ENCODE data around the gene ALDH1L2.
"Not testable (repeated sequence)": the region's sequence is repeated elsewhere in the genome, so short reads cannot be mapped to it uniquely, and the experiment has no call there.

ALDH1L2 gene

DNA sequence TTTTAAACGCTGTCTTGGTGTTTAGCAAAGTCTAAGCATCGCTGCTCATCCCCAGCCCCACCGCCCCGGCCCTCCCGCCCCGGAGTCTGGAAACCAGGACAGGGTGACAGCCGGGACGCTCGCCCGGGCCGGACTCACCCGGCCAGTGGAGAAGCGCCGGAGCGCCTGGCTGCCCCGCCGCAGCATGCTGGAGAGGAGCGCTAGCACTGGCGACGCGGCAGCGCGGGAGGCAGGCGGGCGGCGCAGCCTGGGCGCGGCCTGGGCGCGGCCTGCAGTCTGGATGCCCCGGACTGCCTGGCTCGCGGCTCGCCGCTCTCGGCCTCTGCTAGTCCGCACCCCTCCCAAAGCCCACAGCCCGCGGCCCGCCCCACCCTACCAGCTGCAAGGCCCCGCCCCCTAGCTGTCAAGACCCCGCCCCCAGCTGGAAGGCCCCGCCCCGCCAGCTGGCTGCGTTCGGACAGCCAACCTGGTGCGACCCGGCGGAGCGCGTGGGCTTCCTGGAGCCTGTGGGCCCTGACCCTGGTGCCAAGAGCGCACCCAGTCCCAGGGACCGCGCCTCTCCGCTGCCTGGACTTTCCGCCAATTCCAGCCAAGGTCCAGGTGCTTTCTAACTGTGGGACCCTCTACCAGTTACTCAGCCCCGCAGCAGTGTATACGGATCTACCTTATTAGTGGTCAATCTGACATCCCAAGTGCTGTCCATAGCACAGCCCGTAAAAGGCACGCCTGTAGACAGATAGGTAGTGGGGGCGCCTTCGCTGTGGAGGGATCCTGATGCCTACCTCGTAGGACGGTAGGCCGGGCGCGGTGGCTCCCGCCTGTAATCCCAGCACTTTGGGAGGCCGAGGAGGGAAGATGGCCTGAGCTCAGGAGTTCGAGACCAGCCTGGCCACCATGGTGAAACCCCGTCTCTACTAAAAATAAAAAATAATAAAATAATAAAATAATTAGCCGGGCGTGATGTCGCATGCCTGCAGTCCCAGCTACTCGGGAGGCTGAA, at the start of gene ALDH1L2:
Gene ALDH1L2 (minus strand): TSS at position 208 of the 1,000 bp plus-strand sequence. CDS start 22 bp downstream, at position 186.
- DNase-seq (ENCODE audit: low spot score), result peak; percentile 81

DNA sequence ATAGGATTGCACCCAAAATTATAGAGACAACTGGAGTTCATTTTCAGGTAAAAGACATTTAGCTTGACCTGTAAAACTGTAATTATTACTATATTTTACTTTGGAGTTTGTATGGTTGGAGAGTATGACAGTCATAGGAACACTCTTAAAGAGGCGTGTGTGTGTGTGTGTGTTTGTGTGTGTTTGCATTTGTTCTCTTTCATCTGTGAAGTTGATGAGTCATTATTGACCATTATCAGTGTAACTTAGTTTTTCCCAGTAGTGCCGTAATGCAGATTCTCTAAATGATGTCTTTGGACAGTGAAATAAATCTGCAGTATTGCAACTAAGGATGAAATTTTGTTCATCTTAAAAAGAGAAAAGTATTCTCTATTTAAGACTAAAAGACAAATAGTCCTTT, 36.3 kb upstream of the ALDH1L2 start:
- DNase-seq (ENCODE audit: low spot score), result peak; percentile 49

DNA sequence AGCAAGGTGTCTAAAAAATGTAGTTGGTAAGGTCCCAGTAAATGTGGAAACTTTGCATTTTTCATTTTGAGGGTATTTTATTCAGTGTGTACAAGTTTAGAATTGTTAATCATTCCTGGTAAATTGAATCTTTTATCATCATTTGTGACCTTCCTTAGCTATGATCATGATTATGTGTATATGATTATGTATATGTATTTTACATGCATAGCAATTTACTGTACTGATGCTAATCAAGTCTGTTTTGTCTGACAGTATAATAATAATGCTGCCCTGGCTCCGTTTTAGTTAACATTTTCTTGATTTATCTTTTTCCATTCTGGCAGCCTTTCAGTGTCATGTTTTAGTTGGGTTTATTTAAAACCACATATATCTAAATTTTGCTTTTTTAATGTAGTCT, 32.7 kb upstream of the ALDH1L2 start:
- no peak for DNase-seq (ENCODE audit: low spot score)

DNA sequence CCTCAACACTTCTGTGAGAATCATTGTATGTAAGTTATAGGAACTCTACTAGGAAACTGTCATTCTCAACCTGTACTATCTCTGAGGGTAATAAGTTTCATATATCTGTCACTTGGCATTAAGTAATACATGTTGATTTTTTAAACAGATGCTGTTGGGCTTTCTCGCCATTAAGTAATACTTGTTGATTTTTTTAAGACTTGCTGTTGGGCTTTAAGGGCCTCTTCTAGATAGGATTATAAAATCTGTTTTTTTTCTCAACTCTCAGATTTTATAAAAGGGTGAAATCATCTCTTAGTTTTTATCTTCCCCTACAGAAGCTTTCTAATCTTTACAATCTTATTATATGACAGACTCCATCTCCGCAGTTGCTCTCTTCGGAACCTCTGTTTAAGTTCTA, 28.8 kb upstream of the ALDH1L2 start:
- no peak for DNase-seq (ENCODE audit: low spot score)

DNA sequence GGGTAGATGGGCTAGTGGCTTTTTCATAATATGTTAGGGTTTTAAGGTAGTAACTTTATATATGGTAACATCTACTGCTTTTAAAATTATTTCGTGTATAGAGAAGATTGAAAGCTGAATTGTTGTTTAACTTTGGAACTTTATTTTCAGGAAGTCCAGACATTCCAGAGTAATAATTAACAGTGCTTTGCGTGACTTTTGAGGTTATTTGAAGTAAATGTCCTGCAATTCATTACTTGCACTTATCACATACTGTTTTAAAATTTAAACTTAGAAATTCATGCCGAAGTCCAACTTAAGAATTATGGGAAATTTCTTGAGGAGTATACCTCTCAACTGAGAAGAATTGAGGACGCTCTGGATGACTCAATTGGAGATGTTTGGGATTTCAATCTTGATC, 26.6 kb upstream of the ALDH1L2 start:
- no peak for DNase-seq (ENCODE audit: low spot score)

DNA sequence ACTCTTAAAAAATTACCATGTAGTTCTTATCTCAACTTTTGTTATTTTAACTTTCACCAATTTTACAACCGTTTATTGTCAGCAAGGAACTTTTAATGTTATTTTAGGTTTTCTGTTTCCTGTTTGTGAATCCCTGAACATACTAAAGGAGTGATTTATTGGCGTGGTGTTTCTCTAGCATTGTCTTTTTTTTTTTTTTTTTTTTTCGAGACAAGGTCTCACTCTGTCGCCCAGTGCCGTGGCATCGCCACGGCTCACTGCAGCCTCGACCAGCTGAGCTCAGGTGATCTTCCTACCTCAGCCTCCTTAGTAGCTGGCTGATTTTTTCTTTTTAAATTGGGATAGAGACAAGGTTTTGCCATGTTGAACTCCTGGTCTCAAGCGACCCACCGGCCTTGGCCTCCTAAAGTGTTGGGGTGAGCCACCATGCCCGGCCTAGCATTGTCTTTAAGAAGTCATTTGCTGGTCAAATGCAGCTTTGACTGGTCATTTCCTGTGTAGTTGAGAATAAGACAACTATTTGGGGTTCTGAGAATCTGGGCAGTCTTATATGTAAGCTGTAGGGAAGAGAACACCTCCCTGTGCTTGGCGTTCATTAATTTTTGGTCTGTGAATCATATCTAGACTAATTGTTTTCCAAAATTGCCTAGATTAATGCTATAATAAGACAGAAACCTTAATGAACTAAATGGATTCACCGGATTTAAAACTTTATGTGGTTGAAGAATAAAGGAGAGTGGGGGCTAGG, 25.4 kb upstream of the ALDH1L2 start:
- no peak for DNase-seq (ENCODE audit: low spot score)

DNA sequence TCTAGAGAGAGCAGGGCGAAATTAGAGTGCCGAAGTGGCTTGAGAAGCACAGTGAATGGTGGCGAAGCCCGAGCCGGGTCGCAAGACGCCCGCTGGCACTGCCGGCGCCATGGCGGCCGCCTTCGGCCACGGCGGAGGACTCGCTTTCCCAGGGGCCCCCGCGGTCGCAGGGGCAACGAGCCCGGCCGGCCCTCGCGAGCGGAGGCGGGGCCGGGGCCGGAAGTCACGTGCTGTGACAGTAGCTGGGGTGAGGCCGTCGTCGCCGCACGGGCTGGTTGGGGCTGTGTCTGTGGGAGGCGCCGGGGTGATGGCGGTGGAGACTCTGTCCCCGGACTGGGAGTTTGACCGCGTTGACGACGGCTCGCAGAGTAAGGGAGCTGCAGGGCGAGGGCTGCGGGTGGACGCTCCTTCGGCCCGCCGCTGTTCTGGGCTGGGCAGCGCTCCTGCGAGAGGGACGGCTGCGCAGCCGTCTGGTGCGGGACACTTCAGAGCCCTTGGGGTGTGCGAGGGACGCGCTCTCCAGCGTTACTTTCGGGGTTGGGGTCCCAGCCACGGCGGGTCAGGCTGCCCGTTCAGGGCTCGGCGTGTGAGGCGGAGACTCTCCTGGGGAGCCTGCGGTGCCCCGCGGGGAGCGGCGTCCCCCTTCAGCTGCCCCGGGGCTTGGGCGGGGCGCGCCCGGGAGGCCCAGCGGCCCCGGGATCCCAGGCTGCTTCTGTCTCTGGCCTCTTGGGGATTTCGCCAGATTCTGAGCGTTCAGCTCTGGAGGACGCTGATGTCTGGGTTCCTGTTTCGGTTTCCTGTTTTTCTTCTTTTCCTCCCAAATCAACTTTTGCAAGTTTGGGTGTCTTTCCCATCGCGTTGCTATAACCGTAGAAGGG, 23.5 kb upstream of the ALDH1L2 start, which contains the start of gene WASHC4:
Gene WASHC4 (plus strand): TSS at position 238 of the 878 bp plus-strand sequence. CDS start 70 bp downstream, at position 308.
- peak; percentile 90 for DNase-seq (ENCODE audit: low spot score)

DNA sequence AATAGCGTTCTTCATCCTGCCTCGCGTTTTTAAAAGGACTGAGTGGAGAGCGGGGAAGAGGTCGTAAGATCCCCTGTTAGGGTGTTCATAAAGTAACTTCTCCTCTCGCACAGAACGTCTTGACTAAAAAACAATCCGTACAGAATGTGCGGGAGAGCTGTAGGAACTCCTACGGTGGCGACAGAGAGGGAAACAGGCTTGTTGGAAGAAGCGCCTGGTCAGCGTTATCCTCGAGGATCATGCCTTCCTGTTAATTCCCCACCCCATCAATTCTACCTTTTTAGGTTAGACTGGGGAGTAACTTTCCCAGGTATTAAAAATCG, 22.9 kb upstream of the ALDH1L2 start:
- peak; percentile 48 for DNase-seq (ENCODE audit: low spot score)

DNA sequence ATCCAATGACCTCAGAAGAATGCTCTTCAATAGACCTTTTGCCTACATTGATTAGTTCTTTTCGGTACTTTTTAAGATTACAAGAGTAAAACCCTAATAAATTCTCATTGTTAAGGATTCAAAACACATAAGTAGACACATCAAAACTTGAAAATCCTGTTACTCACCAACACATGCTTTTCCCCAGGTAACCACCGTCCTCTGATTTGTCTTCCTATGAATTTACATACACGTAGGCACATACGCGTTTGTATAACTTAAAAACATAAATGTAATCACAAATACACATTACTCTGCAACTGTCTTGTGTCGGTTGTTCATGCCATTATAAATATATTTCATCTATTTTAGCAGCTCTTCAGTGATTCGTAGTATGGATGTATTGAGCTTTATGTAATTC, 22.4 kb upstream of the ALDH1L2 start:
- no peak for DNase-seq (ENCODE audit: low spot score)

DNA sequence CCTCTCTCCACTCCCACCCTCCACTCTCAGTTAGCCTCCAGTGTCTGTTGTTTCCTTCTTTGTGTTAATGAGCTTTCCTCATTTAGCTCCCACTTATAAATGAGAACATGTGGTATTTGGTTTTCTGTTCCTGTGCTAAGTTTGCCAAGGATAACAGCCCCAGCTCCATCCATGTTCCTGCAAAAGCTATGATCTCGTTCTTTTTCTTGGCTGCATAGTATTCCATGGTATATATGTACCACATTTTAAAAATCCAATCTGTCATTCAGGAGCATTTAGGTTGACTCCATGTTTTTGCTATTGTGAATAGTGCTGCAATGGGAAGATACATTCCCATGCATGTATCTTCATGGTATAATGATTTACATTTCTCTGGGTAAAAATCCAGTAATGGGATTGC, 20.5 kb upstream of the ALDH1L2 start:
- no peak for DNase-seq (ENCODE audit: low spot score)

DNA sequence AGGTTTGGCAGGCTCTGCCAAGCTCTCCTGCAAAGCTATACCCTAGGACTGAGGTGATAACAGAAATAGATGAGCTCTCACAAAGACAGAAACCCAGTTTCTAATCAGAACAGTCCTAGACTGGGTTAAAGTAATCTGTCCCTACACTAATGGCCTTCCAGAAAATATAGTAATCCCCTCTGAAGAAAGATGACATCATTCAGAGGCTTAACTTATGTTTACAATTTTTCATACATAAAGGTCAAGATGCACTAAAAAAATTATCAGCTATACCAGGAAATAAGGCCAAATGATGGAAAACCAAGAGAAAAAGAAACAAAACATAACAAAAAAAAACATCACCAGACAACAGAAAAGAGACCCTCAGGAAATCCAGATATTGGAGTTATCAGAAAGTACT, 18.4 kb upstream of the ALDH1L2 start:
- DNase-seq (ENCODE audit: low spot score), result no peak

DNA sequence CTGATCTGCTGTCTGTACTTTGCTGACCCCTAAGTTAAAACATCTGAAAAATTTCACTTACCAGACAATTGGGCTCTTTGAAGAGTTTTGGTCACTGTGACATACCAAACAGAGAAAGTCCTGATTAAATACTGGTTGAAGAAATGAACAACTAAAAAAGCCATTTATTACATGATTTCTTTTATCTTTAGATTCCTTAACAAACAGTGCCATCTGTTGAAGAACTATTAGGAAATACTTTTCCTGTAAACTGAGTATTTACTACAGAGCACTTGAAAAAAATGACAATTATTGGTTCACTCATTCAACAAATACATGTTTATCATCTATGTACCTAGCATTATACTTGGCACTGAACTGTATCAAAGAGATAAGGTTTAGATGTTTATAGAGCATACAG, 16.7 kb upstream of the ALDH1L2 start:
- DNase-seq (ENCODE audit: low spot score), result no peak

DNA sequence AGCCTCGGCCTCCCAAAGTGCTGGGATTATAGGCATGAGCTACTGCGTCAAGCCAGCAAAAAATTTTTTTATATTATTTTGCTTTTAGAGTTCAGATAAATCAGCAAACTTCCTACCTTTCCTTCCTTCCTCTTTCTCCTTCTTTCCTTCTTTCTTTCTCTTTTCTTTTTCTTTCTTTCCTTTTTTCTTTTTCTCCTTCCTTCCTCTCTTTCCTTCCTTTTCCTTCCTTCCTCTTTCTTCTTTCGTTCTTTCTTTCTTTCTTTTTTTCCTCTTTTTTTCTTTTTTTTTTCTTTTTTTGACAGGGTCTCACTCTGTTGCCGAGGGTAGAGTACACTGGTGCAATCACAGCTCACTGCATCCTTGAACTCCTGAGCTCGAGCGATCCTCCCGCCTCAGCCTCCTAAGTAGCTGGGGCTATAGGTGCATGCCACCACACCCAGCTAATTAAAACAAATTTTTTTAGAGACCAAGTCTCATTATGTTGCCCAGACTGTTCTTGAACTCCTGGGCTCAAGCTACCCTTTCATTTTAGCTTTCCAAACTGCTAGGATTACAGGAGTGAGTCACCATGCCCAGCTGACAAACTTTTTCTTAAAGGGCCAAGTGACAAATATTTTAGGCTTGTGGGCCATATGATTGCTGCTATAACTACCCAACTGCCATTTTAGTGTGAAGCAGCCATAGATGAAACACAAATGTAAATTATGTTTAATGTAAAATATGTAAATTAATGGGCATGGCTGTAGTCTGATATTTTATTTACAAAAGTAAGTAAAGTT, 16.1 kb upstream of the ALDH1L2 start:
- no peak for DNase-seq (ENCODE audit: low spot score)

DNA sequence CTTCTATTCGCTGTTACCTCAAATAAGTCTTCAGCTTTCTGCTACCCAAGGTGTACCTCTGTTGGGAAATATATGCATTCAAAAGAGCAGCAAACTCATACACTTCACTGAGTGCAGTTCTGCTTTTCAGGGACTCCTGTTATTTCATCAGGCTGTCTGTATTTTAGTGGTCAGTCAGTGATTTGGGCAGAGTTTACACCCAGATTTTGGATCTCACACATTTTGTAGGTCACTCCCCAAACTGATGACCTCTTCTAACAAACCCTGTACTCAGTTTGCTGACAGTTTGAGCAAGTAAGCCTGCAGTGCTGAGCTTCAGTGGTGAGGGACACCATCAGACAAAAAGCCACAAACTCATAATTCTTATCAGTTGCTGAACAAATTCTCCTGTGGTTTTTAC, 15.1 kb upstream of the ALDH1L2 start:
- no peak for DNase-seq (ENCODE audit: low spot score)

DNA sequence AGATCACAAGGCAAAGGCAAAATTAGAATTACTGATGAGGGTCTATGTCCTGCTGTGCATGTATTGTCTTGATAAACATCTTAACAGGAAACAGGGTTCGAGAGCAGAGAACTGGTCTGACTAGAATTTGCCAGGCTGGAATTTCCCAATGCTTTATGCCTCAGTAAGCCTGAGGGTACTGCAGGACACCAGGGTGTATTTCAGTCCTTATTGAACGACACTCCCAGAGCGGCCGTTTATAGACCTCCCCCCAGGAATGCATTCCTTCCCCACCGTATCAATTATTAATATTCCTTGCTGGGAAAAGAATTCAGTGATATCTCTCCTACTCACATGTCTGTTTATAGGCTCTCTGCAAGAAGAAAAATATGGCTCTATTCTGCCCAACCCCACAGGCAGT, 11.1 kb upstream of the ALDH1L2 start:
- DNase-seq (ENCODE audit: low spot score), result not testable (repeated sequence)

DNA sequence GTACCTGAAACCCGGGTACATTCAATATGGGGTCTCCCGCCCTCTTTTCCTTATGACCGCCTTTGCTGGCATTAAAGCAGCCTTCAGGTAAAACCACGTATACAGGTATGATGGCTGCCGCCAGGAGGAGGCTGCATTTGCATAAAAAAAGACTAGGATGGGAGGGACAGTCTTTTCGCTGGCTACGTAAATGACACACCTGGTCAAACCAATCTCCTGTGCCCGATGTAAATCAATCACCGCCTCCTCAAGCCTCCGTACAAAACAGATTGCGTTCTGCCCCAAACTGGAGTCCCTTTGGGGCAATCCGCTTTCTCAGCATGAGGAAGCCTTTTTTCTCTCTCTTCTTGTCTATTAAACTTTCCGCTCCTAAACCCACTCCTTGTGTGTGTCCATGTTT, 8.1 kb upstream of the ALDH1L2 start:
- DNase-seq (ENCODE audit: low spot score), result peak; percentile 87

DNA sequence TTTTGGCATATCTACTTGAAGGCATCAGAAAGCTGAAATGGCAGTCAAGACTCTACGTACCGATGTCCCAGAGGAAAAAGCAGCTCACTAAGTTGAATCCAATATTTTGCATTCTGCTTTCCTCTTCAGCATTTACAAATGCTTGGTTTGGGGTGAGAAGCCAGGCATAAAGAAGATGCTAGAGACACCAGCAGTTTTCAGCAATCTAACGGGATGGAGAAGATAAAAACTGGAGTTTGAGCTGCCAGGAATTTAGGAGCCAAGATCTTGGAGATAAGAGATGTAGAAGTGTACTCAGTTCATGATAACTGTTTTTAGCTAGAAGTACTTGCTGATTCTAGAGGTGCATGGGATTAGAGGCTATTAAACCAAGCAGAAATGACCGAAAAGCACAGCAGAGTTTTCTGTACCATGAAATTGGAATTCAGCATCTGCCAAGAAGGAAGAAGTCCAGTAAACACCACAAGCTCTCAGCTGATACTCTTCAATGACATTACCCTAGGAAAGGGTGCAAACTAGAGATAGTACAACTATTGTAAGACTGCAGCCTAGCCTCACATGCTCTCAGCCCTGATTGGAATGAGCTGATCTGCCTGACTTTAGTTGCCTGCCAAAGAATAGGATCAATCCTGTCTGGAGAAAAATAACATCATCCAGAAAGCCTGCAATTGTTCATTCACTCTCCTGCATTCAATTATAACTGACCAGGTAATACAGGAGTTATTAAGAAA, 7.4 kb upstream of the ALDH1L2 start:
- no peak for DNase-seq (ENCODE audit: low spot score)

DNA sequence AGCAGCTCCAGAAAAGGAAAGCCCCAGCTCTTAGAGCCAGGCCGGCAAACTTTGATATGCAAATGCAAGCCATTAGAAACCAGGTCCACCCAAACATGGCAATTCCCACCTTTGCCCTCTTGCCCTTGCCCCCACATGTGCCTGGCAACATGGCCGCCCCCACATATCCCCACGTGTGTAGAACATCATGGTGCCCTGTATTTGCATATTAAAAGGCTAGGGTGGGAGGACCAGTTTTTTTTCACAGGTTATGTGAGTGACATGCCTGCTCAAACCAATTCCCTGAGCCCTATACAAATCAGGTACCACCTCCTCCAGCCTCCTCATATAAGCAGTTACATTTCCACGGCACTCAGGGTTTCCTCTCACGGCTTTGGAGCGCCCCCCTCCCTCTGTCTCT, 6.1 kb upstream of the ALDH1L2 start:
- peak; percentile 80 for DNase-seq (ENCODE audit: low spot score)

DNA sequence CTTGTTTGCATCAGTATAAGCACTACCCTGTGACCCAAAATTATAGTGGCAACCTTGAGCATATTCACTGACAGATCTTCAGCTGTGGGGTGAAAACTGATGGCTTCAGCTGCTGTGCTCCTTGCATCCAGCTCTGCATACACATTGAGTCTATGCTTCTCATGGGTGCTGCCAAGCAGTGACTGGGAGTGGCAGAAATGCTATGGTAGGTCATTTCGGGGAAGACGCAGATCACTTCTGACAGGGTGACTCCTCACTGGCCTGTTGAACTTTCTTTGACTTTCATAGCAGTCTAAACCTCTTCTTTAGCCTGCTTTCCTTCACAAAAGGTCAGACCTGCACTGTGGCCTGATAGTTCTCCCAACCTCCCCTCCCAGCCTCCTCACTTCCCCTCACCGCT, 5.6 kb upstream of the ALDH1L2 start:
- no peak for DNase-seq (ENCODE audit: low spot score)

DNA sequence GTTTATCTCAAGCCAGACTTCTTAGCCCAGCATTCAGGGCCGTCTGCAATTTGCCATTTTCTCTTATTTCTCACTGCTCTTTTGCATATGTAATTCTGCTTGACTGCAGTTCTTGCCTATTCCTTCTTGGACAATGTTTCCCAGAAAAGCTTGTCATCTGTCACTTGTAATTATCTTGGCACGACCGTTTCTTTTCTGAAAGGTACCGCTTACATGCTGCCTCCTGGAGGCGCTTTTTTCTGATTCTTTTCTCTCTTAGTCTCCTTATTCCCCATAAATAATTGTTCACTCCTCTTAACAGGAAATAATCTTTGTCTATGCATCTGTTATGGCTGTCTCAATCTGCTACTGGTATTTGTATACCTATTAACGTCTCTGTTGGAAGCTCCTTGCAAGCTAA, 1.2 kb upstream of the ALDH1L2 start:
- no peak for DNase-seq (ENCODE audit: low spot score)

Data from SW480 (cell line).